Central memory CD4-positive, alpha-beta T cell (primary cell): Measurements from ENCODE around the gene PPP1R13B.

ENCODE experiments used
- DNase-seq: peaks from one replicate; pipeline ENCODE4 v3.0.0; 2022

The PPP1R13B gene

GRCh38 chr14:103707329-103708263 lies 139.8 kb downstream of the PPP1R13B start:
- DNase-seq, result no peak

- no peak for DNase-seq
These were observed 140.6 kb downstream of the PPP1R13B start for GRCh38 chr14:103706551-103707328.

- DNase-seq, result no peak
These were observed 141.7 kb downstream of the PPP1R13B start for GRCh38 chr14:103705504-103706284.

- DNase-seq, result no peak
These were observed 142.3 kb downstream of the PPP1R13B start for GRCh38 chr14:103705118-103705503.

- DNase-seq, result no peak
These were observed 142.7 kb downstream of the PPP1R13B start for GRCh38 chr14:103704708-103705107.

- DNase-seq, result no peak
These were observed 143.7 kb downstream of the PPP1R13B start for GRCh38 chr14:103703433-103704385.

GRCh38 chr14:103702497-103703432 lies 144.6 kb downstream of the PPP1R13B start:
- DNase-seq, result no peak

GRCh38 chr14:103702095-103702494 lies 145.3 kb downstream of the PPP1R13B start:
- no peak for DNase-seq

- no peak for DNase-seq
These were observed 146.5 kb downstream of the PPP1R13B start for GRCh38 chr14:103700753-103701490.

- no peak for DNase-seq
These were observed 147.2 kb downstream of the PPP1R13B start for GRCh38 chr14:103699901-103700752.

GRCh38 chr14:103699261-103699661 lies 148.1 kb downstream of the PPP1R13B start:
- DNase-seq, result no peak

GRCh38 chr14:103698380-103699260 lies 148.8 kb downstream of the PPP1R13B start:
- DNase-seq, result no peak

- DNase-seq, result no peak
These were observed 149.6 kb downstream of the PPP1R13B start for GRCh38 chr14:103697603-103698379.

- DNase-seq, result no peak
These were observed 150.2 kb downstream of the PPP1R13B start for GRCh38 chr14:103697206-103697602.

GRCh38 chr14:103696466-103697071 lies 150.8 kb downstream of the PPP1R13B start:
- DNase-seq, result no peak

- DNase-seq, result no peak
These were observed 151.3 kb downstream of the PPP1R13B start for GRCh38 chr14:103696070-103696402.
